ENCODE results near the gene PHOX2A.

The PHOX2A gene

GRCh38 chr11:72195518-72196270, 48.3 kb downstream of the PHOX2A start:
- DNase-seq (ENCODE audit: low read depth in 1 of 2, low spot score in 1 of 2), result no peak
- in situ Hi-C loops (cut with HindIII; ENCODE audit: low pct_unique_long_range_greater_than_20kb, low sequenced_read_pairs), result no loop called here
- no peak for TF ChIP-seq JUND (IDR thresholded peaks at IDR 0.05; ENCODE audit: low read depth)

- no peak for TF ChIP-seq JUND (IDR thresholded peaks at IDR 0.05; ENCODE audit: low read depth)
- in situ Hi-C loops (cut with HindIII; ENCODE audit: low pct_unique_long_range_greater_than_20kb, low sequenced_read_pairs), result no loop called here
- DNase-seq (ENCODE audit: low read depth in 1 of 2, low spot score in 1 of 2), result peak; percentile 26 to 78
Measured at GRCh38 chr11:72191961-72192381, 52.0 kb downstream of the PHOX2A start, which contains the start of gene FOLR1. Gene FOLR1 (plus strand): TSS chr11:72192140. CDS start chr11:72192174, 34 bp downstream.

- no peak for DNase-seq (ENCODE audit: low read depth in 1 of 2, low spot score in 1 of 2)
- TF ChIP-seq JUND (IDR thresholded peaks at IDR 0.05; ENCODE audit: low read depth), result no peak
- in situ Hi-C loops (cut with HindIII; ENCODE audit: low pct_unique_long_range_greater_than_20kb, low sequenced_read_pairs), result no loop called here
Measured at GRCh38 chr11:72190631-72191071, 53.3 kb downstream of the PHOX2A start.

GRCh38 chr11:72189455-72190250, 54.3 kb downstream of the PHOX2A start:
- in situ Hi-C loops (cut with HindIII; ENCODE audit: low pct_unique_long_range_greater_than_20kb, low sequenced_read_pairs), result no loop called here
- TF ChIP-seq JUND (IDR thresholded peaks at IDR 0.05; ENCODE audit: low read depth), result no peak
- no peak for DNase-seq (ENCODE audit: low read depth in 1 of 2, low spot score in 1 of 2)

Measured in T47D (cell line).